ENCODE measurements around the gene C1orf122. TPM values are rescaled to one million over a fixed set of nuclear protein-coding genes. Genes with fewer than 3 reads are reported as not detected.
"Not testable (repeated sequence)": the region's sequence is repeated elsewhere in the genome, so short reads cannot be mapped to it uniquely, and the experiment has no call there.

The C1orf122 gene
- polyA plus RNA-seq (ENCODE audit: insufficient read length in 3 of 3), result 10 to 100 TPM; 18.0 to 25.1 (median 21.3) TPM

DNA sequence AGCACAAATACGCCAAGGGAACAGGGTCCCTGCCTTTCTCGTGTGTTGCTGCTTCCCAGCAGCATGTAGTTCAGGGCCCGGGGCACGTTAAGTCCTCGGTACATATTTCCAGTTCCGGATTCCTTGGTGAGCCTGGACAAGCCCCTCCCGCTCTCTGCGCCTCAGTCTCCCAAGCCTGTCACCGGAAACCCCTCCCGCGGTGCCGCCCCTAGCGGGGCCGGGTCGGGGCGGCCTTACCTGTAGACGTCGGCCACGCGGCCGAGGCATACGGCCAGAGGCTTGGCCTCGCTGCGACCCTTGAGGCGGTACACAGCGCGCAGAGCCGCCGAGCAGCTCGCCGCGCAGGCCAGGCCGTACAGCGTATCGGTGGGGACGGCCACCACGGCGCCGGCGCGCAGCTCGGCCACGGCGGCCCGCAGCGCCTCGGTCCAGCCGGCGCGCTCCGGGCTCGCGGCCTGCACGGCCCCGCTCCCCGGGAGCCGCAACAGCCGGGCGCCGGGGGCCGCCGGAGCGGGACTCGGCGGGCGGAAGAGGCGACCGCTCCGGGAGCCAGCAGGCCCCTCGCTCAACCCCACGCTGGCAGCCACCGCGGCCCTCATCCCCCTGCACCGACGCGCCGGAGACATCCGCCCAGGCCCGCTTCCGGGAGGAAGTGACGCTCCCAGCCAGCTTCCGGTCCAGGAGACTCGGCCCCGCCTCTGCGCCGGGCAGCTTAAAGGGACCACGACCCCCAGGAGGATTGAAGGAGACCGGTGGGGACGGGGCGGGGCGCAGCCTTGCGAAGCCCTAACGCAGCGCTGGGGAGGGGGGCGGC, at the start of gene C1orf122, which contains the start of gene YRDC:
Gene C1orf122, plus strand, starts transcription at position 236 of the 814 bp plus-strand sequence. CDS start 615 bp downstream, outside the sequence.
Gene YRDC, minus strand, starts transcription at position 654 of the 814 bp plus-strand sequence. Its CDS starts 28 bp downstream, at position 626.
- peak in 2 of 3 donors; percentile 83 to 89 for DNase-seq (ENCODE audit: low read depth in 3 of 3, low spot score in 2 of 3)

DNA sequence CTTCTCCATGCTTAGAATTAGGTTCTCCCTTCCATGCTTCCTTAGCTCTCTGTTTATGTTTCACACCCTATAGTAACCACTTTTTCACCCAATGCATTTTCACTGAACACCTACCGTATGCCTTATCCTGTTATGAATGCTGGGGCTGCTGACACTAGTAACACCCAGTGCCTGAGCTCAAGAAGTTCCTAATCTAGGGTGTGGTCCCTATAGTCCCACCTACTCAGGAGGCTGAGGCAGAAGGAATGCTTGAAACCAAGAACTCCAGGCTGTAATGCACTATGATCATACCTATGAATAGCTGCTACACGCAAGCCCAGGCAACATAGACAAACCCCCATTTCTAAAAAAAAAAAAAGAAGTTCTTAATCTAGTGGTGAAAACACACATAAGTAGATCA, 48.1 kb upstream of the C1orf122 start:
- no peak for DNase-seq (ENCODE audit: low read depth in 3 of 3, low spot score in 2 of 3)

DNA sequence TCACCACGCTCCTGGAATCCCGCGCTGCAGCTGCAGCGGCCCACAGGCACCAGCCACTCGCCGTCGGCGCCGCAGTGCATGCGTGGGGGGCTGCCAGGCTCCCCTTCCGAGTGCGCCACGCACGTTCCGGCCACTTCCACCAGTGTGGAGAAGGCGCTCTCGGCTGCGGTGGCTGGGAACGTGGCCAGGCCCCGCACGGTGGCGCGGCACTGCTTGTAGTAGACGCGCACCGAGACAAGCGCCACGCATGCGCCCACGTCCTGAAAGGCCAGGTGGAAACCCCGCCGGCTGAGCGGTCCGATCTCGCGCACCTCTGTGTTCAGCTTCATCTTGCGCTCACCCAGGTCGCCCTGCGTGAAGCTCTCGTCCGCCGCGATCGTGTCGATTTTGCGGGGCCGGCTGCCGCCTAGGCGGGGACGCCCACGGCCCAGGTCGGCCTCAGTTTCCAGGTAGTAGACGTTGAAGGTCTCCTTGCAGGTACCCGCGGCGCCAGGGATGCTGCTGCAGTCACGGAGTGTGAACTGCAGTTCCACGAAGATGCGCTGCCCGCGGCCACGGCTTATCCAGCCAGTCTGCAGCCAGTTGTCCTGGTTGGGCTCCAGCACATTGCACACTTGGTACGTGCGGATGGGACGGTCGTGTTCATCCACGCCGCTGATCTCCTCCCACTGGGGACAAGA, 46.0 kb upstream of the C1orf122 start:
- DNase-seq (ENCODE audit: low read depth in 3 of 3, low spot score in 2 of 3), result no peak

DNA sequence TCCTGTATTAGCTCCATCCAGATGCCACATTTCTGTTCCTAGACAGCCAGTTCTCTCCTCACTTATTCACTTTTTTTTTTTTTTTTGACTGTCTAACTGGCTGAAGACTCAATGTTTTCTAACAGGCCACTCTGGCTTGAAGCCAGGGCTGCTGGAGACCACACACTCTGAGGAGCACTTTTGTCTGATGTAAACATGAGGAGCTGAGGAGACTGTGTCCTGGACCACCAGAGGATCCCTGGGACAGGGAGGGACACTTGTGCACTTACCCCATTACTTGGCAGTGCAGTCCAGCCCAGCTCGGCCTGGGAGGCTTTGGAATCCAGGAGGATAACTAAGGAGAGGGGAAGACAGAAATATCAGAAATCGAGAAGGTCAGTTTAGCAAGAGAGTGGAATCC, 45.1 kb upstream of the C1orf122 start:
- DNase-seq (ENCODE audit: low read depth in 3 of 3, low spot score in 2 of 3), result no peak

DNA sequence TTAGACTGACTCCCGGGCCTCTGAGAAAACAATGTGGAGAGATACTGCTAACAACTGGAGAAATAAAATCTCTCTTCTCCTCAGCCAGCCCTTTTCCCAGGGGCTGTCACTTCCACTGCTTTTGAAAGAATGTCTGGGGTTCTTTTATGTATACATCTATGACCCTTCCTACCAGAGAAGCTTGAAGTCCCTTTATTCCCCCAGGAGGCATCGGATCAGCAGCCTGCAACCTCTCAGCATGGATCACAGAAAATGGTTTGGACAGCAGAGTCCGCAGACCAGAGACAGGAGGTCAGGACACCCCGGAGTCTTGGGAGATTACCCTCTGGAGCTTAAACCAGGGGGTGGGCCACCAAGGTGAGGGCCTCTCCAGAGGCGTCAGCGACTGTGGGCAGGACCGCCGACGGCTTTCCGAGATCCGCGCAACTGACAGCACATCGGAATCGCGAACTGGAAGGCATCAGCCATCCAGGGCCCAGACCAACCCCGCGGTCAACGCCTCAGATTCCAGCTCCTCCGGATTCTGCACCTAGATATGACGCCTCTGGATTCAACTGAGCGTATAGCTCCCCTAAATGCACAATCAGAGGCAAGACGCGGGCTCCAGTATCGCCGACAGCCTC, 43.7 kb upstream of the C1orf122 start:
- no peak for DNase-seq (ENCODE audit: low read depth in 3 of 3, low spot score in 2 of 3)

DNA sequence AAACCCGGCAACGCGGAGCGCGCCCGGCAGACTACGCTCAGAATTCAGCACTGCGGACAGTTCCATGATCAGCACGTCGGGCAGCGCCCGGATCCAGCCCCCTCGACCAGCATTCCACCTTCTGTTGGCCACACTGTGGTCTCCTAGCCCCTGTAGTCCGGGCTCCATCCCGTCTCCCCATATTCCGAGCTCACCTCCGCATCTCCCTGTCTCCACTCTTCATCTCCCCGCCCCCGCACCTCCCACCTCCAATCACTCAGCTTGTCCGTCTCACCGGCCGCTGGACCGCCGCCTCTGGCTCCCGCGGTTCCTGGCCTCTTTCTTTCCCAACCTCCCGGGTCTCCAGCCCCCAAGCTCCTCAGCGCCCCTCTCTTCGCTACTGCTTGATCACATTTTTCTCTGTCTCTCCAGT, 43.2 kb upstream of the C1orf122 start:
- DNase-seq (ENCODE audit: low read depth in 3 of 3, low spot score in 2 of 3), result peak; percentile 37 to 63 (median 58)

DNA sequence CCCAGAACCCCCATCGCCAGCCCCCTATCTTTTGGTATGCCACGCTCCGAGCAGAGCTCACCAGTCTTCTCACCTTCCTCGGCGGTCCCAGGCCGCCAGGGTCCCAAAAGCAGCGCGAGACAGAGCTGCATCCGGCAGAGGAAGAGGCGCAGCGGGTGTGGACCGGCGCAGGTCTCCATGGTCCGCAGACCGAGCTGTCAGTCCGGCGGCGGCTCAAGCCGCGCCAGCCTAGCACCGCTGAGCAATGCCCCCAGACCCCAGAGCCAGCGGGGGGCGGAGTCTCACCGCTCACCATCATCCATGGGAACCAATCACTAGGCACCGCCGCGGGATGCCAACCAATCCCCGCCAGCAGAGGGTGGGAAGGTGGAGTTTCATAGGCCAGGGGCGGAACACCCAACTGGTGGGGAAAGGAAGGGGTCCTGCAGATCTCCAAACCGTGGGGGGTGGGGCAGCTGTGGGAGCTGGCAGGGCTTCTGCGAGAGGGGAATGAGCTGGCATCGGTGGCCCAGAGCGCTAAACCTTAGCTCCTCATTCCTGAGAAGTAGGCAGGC, 42.6 kb upstream of the C1orf122 start, which contains the start of gene EPHA10:
Gene EPHA10, minus strand, starts transcription at position 233 of the 554 bp plus-strand sequence. Its CDS starts 54 bp downstream, at position 179.
- no peak for DNase-seq (ENCODE audit: low read depth in 3 of 3, low spot score in 2 of 3)

DNA sequence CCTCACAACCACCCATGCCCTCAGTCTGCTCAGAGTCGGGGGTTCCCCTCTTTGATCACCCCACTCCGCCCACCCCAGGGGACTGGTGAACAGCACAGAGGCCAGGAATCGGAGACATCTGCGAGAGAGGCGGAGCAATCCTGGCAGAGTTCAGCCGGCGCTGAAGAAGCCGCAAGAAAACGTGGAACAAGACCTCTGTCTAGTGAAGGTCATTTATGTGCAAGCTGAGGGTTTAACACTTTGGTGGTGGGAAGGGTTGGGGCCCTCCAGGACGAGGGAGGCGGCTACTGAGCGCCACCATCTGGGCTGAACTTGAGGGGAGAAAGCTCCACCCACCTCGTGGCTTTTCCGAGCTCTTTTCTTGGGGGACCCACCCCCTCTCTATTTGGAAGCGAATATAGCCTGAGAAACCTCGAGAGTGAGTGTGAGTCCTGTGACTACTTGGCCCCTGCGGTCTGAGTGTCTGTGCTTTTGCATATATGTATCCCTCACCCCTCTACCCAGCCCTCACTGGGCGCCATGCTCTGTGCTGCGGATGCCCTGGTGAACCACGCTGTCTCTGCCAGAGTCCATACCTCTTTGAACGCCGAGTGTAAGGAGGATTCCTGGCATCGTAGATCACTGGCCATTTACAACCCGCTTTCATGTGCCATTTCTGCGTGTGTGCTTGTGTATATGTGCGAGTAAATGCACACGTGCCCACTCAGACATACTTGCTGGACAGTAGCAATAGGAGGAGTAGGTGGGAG, 41.5 kb upstream of the C1orf122 start:
- DNase-seq (ENCODE audit: low read depth in 3 of 3, low spot score in 2 of 3), result no peak

DNA sequence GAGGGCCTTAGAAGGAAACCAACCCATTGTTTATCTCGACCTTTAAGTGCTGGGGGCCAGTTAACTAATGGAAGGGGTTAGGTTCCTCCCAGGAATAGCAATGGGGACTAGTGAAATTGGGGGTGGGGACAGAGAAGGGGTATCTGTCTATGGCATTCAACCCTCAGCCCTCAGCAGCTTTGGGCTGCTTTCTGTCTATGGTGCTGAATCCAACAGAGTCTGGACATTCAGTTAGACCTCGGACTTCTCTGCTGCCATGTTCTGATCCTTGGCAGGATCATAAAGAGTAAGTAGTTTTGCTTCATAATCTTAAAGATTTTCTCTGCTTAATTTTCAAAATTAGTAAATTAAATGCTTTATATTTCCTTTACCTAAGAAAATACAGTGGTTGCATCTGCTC, 40.1 kb upstream of the C1orf122 start:
- DNase-seq (ENCODE audit: low read depth in 3 of 3, low spot score in 2 of 3), result no peak

DNA sequence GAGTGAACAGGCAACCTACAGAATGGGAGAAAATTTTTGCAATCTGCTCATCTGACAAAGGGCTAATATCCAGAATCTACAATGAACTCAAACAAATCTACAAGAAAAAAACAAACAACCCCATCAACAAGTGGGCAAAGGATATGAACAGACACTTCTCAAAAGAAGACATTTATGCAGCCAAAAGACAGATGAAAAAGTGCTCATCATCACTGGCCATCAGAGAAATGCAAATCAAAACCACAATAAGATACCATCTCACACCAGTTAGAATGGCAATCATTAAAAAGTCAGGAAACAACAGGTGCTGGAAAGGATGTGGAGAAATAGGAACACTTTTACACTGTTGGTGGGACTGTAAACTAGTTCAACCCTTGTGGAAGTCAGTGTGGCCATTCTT, 36.1 kb upstream of the C1orf122 start:
- not testable (repeated sequence) for DNase-seq (ENCODE audit: low read depth in 3 of 3, low spot score in 2 of 3)

DNA sequence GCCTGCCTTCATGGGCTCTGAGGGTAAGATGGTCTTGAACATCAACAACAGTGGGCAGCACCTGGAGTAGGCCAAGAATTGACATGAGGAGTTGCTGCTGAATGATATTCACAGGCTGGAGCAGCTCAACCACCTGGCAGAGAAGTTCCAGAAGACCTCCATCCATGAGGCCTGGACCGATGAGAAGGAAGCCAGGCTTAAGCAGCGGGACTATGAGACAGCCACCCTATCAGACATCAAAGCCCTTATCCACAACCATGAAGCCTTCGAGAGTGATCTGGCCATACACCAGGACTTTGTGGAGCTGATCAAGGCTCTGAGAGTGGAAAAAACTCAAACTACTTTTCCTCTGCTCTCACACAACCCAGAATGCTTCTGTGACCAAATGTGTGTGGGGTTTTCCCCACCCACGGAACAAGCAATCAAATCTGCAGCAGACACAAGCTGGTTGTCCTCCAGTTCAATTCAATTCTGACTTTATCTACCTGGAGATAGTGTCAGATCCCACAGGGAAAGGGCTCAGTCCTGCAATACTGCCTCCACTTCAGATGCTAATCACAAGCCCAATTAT, 30.6 kb upstream of the C1orf122 start:
- DNase-seq (ENCODE audit: low read depth in 3 of 3, low spot score in 2 of 3), result no peak

DNA sequence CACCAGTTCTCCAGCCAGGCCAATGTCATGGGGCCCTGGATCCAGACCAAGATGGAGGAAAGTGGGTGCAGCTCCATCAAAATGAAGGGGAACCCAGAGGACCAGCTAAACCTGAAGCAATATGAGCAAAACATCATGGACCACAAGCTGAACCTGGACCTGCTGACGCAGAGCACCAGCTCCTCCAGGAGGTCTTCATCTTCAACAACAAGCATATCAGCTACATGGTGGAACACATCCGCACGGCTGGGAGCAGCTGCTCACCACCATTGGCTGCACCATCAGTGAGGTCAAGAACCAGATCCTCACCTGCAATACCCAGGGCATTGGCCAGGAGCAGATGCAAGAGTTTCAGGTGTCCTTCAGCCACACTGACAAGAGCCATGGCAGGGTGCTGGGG, 28.9 kb upstream of the C1orf122 start:
- DNase-seq (ENCODE audit: low read depth in 3 of 3, low spot score in 2 of 3), result no peak

DNA sequence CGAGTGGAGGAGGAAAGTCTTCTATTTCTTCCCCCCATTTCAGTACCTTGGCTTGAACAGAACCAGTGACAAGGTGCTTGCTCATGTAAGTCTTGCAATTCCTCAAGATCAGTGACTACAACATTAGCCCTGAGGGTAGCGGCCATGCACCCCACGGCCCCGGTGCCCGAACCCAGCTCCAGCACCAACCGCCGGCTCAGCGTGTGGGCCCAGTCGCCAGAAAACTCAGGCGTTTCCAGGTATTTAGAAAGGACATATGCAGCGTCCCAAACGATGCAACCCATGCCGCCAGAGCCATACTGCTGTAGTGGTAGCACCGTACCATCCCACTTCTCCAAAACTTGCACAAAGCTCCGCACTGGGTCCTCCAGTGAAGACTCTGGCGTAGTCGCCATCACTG, 25.1 kb upstream of the C1orf122 start:
- DNase-seq (ENCODE audit: low read depth in 3 of 3, low spot score in 2 of 3), result no peak

DNA sequence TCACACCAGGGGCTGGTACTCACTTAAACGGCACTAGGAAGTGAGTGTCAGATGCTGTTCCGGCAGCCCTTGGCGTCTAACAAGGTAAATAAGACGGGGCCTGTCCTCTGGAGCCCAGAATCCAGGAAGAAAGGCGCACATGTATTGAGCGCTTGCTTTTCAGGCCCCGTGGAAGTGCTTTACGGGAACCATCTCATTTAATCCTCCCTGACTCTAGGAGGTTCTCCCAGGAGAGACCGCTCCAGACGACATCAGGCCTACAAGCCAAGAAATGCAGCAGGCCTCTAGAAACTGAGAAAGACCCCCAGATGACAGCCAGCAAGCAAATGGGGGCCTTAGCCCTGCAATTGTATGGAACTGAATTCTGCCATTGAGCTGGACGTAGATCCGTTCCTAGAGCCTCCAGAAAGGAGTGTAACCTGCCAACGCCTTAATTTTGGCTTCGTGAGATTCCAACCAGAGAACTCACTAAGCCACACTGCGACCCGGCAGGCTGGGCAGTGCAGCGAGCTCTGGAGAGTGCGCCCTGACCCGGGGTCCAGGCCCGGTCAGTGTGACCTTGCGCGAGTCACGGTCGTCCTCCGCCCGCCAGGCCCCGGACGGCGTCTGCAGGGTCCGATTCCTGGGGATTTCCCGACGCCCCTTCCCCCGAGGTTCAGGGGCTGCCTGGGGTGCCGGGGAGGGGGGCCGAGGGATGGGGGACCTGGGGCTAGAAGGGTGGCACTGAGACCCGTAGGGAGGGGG, 14.5 kb upstream of the C1orf122 start:
- DNase-seq (ENCODE audit: low read depth in 3 of 3, low spot score in 2 of 3), result no peak

DNA sequence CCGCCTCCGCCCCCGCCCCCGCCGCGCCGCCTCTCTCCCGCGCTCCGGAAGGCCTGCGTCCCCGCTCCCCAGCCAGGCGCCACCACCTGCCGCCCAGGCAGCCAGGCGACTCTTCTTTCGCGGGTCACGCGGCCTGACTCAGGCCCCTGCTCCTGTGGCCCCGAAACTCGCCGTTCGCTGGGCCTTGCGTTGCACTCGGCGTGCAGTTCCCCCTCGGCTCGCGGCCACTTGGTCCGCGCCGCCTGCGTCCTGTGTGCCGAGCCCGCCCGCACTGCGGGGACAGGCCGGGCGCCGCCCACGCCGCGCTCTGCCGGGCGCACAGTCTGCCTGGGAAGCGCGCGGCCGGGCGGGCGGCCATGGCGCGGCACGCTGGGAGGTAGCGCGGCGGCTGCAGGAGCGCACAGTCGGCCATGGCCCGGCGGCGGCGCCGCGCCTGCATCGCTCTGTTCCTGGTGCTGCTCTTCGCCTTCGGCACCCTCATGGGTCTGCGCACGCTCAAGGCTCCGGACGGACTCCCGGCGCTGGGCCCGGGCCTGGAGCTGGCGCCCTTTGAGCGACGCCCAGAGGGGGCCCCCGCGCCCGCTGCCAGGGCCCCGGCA, 13.7 kb upstream of the C1orf122 start, which contains the start of gene MANEAL:
Gene MANEAL, plus strand, starts transcription at position 75 of the 599 bp plus-strand sequence. Its CDS starts 336 bp downstream, at position 411.
- DNase-seq (ENCODE audit: low read depth in 3 of 3, low spot score in 2 of 3), result no peak

DNA sequence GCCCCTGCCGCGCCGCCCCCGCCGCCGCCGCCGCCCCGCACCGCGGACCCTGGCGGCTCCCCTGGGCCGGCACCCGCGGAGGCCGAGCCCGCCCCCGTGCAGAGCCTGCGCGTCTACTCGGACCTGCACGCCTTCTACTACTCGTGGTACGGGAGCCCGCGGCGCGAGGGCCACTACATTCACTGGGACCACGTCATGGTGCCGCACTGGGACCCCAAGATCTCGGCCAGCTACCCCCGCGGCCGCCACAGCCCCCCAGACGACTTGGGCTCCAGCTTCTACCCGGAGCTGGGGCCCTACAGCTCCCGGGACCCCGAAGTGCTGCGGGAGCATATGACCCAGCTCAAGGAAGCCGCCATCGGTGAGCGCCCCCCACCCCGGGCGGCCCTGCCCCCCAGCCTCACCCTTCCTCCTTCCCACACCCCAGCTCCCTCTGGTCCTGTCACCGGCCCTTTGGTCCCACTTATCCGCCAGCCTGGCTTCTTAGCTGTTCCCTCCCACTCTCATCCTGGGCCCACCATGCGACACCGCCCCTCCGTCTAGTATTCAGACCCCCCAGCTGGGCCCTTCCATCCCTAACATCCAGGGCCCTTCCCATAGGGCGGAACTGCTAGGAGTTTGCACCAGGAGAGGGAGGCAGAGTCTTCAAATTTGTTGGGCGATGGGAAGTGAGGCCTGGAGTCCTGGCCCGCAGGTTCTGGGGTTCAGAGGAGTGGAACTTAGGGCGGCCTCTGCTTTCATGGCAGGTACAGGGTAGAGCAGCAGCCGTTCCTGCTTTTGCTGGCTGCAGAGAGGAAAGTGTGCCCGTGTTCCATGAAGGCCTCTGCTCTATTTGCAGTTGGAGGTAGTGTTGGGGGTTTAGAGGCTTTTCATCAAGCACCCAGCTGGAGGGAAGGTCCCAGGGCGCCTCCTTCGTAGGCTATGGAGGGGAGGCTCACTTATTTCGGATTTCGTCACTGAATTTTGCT, 12.9 kb upstream of the C1orf122 start:
- DNase-seq (ENCODE audit: low read depth in 3 of 3, low spot score in 2 of 3), result no peak

DNA sequence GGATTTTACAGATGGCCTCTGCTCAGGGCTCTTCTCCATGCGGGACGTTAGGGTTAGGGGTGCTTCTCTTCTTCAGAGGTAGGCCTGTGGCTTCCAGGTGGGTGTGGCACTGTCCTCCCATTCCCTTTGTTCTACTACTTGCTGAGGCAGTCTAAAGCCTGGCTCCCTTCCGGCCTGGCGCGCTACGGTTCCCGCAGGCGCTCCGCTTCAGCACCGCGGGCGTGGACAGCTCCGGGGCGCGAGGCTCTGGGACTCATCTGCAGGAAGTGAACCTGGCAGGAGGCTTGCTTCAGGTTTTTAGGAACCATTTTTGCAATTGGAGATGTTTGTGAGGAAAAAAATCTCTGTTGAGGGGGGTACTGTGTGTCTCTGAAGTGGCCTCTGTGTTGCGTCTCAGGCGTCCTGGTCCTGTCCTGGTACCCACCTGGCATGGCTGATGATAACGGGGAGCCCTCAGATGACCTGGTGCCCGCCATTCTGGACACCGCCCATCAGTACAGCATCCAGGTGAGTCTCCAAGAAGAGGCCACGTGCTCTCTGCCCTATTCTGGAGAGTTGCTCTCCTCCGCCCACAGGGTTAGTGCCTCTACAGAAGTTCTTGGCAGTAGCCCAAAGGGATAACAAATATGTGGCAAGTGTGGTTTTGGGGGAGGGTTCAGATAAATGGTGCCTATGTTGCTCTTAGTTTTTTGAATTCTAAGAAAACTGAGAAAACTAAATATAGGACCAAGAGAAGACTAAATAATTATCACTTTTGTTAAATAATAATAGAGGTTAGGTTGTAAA, 12.1 kb upstream of the C1orf122 start:
- peak in 1 of 3 donors; percentile 31 for DNase-seq (ENCODE audit: low read depth in 3 of 3, low spot score in 2 of 3)

Measured in right renal cortex interstitium (tissue), 3 donors.